Amygdala (tissue), 56 donors: Measurements from ENCODE around the gene NPAS2.
A peak's percentile ranks its signal among the peaks of the same experiment; 100 is the strongest.

ENCODE experiments used
- DNase-seq, 56 donors: peaks; one replicate each; lab custom pipeline; 2025; lab: John Stamatoyannopoulos, UW

NPAS2 gene

GRCh38 chr2:100793982-100794381 is 26.0 kb upstream of the NPAS2 start:
- no peak for DNase-seq

- no peak for DNase-seq
These were observed 23.3 kb upstream of the NPAS2 start for GRCh38 chr2:100796499-100797100.

- DNase-seq, result peak in 1 of 56 donors; percentile 15
These were observed 20.3 kb upstream of the NPAS2 start for GRCh38 chr2:100799686-100800085.

- DNase-seq, result no peak
These were observed 19.0 kb upstream of the NPAS2 start for GRCh38 chr2:100800915-100801314.

GRCh38 chr2:100801402-100801801 is 18.5 kb upstream of the NPAS2 start:
- DNase-seq, result no peak

GRCh38 chr2:100802066-100802465 is 17.9 kb upstream of the NPAS2 start:
- peak in 3 of 56 donors; percentile 11 to 35 (median 19) for DNase-seq

GRCh38 chr2:100803334-100803733 is 16.6 kb upstream of the NPAS2 start:
- no peak for DNase-seq

GRCh38 chr2:100806550-100806949 is 13.4 kb upstream of the NPAS2 start:
- no peak for DNase-seq

GRCh38 chr2:100807707-100808106 is 12.2 kb upstream of the NPAS2 start:
- no peak for DNase-seq

GRCh38 chr2:100808582-100808981 is 11.4 kb upstream of the NPAS2 start:
- no peak for DNase-seq

- DNase-seq, result no peak
These were observed 10.4 kb upstream of the NPAS2 start for GRCh38 chr2:100809506-100809905.

GRCh38 chr2:100810603-100811145 is 9.3 kb upstream of the NPAS2 start:
- DNase-seq, result no peak

- DNase-seq, result no peak
These were observed 7.8 kb upstream of the NPAS2 start for GRCh38 chr2:100812116-100812515.

- DNase-seq, result no peak
These were observed 7.4 kb upstream of the NPAS2 start for GRCh38 chr2:100812573-100812972.

- no peak for DNase-seq
These were observed 6.4 kb upstream of the NPAS2 start for GRCh38 chr2:100813527-100813926.

GRCh38 chr2:100814043-100814442 is 5.9 kb upstream of the NPAS2 start:
- DNase-seq, result no peak

- DNase-seq, result no peak
These were observed 5.5 kb upstream of the NPAS2 start for GRCh38 chr2:100814453-100814852.

- no peak for DNase-seq
These were observed 2.5 kb upstream of the NPAS2 start for GRCh38 chr2:100817388-100817985.

GRCh38 chr2:100818003-100818605 is 1.8 kb upstream of the NPAS2 start:
- DNase-seq, result peak in 1 of 56 donors; percentile 49

GRCh38 chr2:100818606-100819369 is 1.2 kb upstream of the NPAS2 start:
- DNase-seq, result peak in 31 of 56 donors; percentile 9 to 71 (median 38)

GRCh38 chr2:100820273-100820522 is 259 bp downstream of the NPAS2 start:
- DNase-seq, result no peak
